PC-3 (cell line): Measurements from ENCODE around the gene ASH1L. TPM values are rescaled to one million over a fixed set of nuclear protein-coding genes. Genes with fewer than 3 reads are reported as not detected.
A peak's percentile ranks its signal among the peaks of the same experiment; 100 is the strongest.

Source experiments
- ATAC-seq: fragments of 200-7000 bp; cut with Tn5 transposase; 2 replicates; pipeline ENCODE4 v1.9.1; 2020; ENCODE audit warnings: mild to moderate bottlenecking, moderate library complexity
- BruUV-seq: library from RNA; stranded (reverse); fragments of 400-500 nt; replicated peaks from 2 replicates; lab custom pipeline; 2021; lab: Mats Ljungman, UMichigan
- CTCF ChIA-PET: fragments of 300-600 bp; sonication (Branson Sonifier 250); formaldehyde crosslinking; loops from one replicate; lab custom pipeline; 2022; ENCODE audit warnings: antibody characterized with exemption; lab: Charles Lee
- POLR2A ChIA-PET: fragments of 300-600 bp; sonication (Branson Sonifier 250); formaldehyde crosslinking; loops from one replicate; lab custom pipeline; 2022; ENCODE audit warnings: antibody characterized with exemption; ENCODE audit not compliant: unreplicated experiment; lab: Charles Lee
- DNase-seq: peaks from one replicate; pipeline ENCODE4 v3.0.0-alpha.2; 2015
- H2AFZ ChIP-seq: fragments of 300-600 bp; sonication (generic); 2 replicates; pipeline ENCODE4 v1.6.0; 2016; ENCODE audit warnings: antibody characterized with exemption, low read length
- H3F3A ChIP-seq: fragments of 300-600 bp; sonication (generic); one replicate; pipeline ENCODE4 v1.6.0; 2017; ENCODE audit warnings: antibody characterized with exemption, low read length, control low read depth, mild to moderate bottlenecking; ENCODE audit not compliant: unreplicated experiment
- H3K27ac ChIP-seq: fragments of 300-600 bp; sonication (generic); 2 replicates; pipeline ENCODE4 v1.5.1; 2016; ENCODE audit warnings: mild to moderate bottlenecking, low read length
- H3K27me3 ChIP-seq: fragments of 300-600 bp; sonication (generic); 2 replicates; pipeline ENCODE4 v1.6.1; 2016; ENCODE audit warnings: low read length, mixed read lengths
- H3K36me3 ChIP-seq: fragments of 300-600 bp; sonication (generic); 2 replicates; pipeline ENCODE4 v1.6.1; 2016; ENCODE audit warnings: low read depth, mixed run types, low read length, mixed read lengths
- H3K4me1 ChIP-seq: fragments of 300-600 bp; sonication (generic); 2 replicates; pipeline ENCODE4 v1.5.1; 2016; ENCODE audit warnings: low read length; ENCODE audit not compliant: insufficient read depth
- H3K4me2 ChIP-seq: fragments of 300-600 bp; sonication (generic); 2 replicates; pipeline ENCODE4 v1.6.0; 2016; ENCODE audit warnings: low read length
- H3K4me3 ChIP-seq: fragments of 300-600 bp; sonication (generic); 2 replicates; pipeline ENCODE4 v1.5.1; 2016; ENCODE audit warnings: mild to moderate bottlenecking, low read length, mixed read lengths
- H3K79me2 ChIP-seq: fragments of 300-600 bp; sonication (generic); 2 replicates; pipeline ENCODE4 v1.6.1; 2017; ENCODE audit warnings: low read length, mixed read lengths
- H3K9ac ChIP-seq: fragments of 300-600 bp; sonication (generic); 2 replicates; pipeline ENCODE4 v1.6.0; 2016; ENCODE audit warnings: mild to moderate bottlenecking, low read length
- H3K9me2 ChIP-seq: fragments of 300-600 bp; sonication (generic); replicated peaks from 2 replicates; pipeline ENCODE4 v1.6.1; 2016; ENCODE audit warnings: mixed run types, low read length, mixed read lengths
- H3K9me3 ChIP-seq: fragments of 300-600 bp; sonication (generic); 2 replicates; pipeline ENCODE4 v1.6.1; 2016; ENCODE audit warnings: low read length, mixed read lengths
- H4K20me1 ChIP-seq: fragments of 300-600 bp; sonication (generic); 2 replicates; pipeline ENCODE4 v1.6.1; 2016; ENCODE audit warnings: low read length, mixed read lengths
- EZH2 ChIP-seq: fragments of 300-600 bp; sonication (generic); IDR thresholded peaks from one replicate; pipeline ENCODE4 v1.6.1; 2017; ENCODE audit warnings: antibody characterized with exemption, mild to moderate bottlenecking, low read length; ENCODE audit not compliant: unreplicated experiment
- EZH2phosphoT487 ChIP-seq: fragments of 300-600 bp; sonication (generic); IDR thresholded peaks from 2 replicates; pipeline ENCODE4 v1.6.1; 2018; ENCODE audit warnings: mild to moderate bottlenecking, antibody characterized with exemption, low read length, borderline replicate concordance
- intact Hi-C: fragments of 100-400 bp; cut with micrococcal nuclease; formaldehyde crosslinking; loops from 2 replicates; pipeline ENCODE4 v1.9.0; 2023
- total RNA-seq: library from RNA; depleted of rRNA; stranded (reverse); fragments of >200 nt; gene quantifications from 2 replicates; pipeline ENCODE4 v1.2.3, GENCODE V29; 2014
- TF ChIP-seq, protein P1 (sequence below): fragments of 300-600 bp; sonication (generic); conservative IDR thresholded peaks from 2 replicates; pipeline ENCODE4 v1.5.1; 2017; ENCODE audit warnings: antibody characterized with exemption, low read depth, mild to moderate bottlenecking, low read length

The ASH1L gene
- total RNA-seq, 1 experiment from 2014 or later: 27.6 TPM

DNA sequence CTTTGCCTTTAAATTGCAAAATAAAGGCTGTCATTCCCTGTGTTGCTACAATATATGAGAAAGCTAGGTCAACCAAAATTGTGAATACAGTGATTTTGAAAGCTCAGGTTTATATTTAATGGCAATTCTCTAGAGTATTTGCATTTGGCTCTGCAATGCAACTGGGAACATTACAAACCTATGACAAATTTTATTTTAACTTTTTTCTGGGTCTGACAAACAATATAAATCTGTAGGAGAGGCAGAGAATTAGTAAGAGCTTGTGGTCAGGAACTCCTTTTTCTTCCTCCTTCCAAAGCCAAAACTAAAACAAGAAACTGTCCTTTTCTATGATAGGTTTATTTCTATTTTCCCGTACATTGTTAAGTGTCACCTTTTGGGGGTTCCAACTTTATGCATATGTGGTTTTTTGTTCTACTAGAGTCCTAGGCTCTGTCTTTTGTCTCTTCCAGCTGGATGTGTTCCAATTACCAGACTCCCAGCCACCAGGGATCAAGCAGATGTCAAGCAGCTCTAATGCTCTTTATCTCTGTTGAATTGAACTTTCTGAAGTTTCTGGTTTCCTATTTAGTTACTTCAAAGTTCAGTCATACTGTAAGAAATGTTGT lies 106.9 kb downstream of the ASH1L start:
- ChIA-PET CTCF (interaction anchor here (0.6 to 1.0 kb wide), 2 partner anchors 49 to 58 kb away, joined by 3 read pairs; no protein-coding TSS in a partner anchor), POLR2A (interaction anchor here (0.6 to 0.7 kb wide), 2 partner anchors 67 to 417 kb away, joined by 3 read pairs; no protein-coding TSS in a partner anchor)
- no peak overlapping the region for H3K9ac ChIP-seq
- H3K9me3 ChIP-seq: no peaks in the 10 kb centered on the region
- no peak overlapping the region for H3K27ac ChIP-seq
- no peak overlapping the region for H3K4me2 ChIP-seq
- no peaks in the 10 kb centered on the region for H3K4me1 ChIP-seq
- intact Hi-C loops: no loop called here
- TF ChIP-seq, protein P1, sequence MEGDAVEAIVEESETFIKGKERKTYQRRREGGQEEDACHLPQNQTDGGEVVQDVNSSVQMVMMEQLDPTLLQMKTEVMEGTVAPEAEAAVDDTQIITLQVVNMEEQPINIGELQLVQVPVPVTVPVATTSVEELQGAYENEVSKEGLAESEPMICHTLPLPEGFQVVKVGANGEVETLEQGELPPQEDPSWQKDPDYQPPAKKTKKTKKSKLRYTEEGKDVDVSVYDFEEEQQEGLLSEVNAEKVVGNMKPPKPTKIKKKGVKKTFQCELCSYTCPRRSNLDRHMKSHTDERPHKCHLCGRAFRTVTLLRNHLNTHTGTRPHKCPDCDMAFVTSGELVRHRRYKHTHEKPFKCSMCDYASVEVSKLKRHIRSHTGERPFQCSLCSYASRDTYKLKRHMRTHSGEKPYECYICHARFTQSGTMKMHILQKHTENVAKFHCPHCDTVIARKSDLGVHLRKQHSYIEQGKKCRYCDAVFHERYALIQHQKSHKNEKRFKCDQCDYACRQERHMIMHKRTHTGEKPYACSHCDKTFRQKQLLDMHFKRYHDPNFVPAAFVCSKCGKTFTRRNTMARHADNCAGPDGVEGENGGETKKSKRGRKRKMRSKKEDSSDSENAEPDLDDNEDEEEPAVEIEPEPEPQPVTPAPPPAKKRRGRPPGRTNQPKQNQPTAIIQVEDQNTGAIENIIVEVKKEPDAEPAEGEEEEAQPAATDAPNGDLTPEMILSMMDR: no peak
- TF ChIP-seq EZH2 (no peak), EZH2phosphoT487 (no peak)
- DNase-seq (no peak), ATAC-seq (peak; percentile 53)
- BruUV-seq: no TSS peak
- H4K20me1 ChIP-seq: no peaks in the 10 kb centered on the region
- H3F3A ChIP-seq: no peaks in the 10 kb centered on the region
- H2AFZ ChIP-seq: no peak overlapping the region
- no peaks in the 10 kb centered on the region for H3K27me3 ChIP-seq
- H3K36me3 ChIP-seq: peaks cover 9% of the 10 kb centered on the region; the same call in 1 of the 2 replicates
- no peak overlapping the region for H3K4me3 ChIP-seq
- H3K79me2 ChIP-seq: no peaks in the 10 kb centered on the region
- H3K9me2 ChIP-seq: no peaks in the 10 kb centered on the region

DNA sequence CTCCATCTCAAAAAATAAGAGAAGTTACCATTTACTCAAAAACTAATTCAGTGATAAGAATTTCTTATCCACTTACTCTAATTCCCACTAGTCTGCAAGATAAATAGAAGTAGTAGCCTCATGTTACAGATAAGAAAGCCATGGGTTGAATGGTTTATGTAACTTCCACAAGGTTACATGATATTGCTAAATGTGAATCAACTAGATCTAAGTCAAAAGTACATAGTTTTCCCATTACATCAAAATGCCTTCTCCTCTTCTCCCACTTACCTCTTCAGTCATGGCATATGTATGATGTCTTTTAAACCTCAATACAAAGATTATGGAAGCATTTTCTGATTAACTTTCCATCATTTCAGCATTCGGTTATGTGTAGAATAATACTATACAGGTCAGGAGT lies 108.5 kb downstream of the ASH1L start:
- no peak for ATAC-seq
- H3K9me3 ChIP-seq: no peaks in the 10 kb centered on the region

More for the DNA sequence above, 108.5 kb downstream of the ASH1L start:
- Histone ChIP-seq H3F3A (no peaks in the 10 kb centered on the region), H3K27me3 (no peaks in the 10 kb centered on the region), H3K4me3 (no peak overlapping the region), H3K9me2 (no peaks in the 10 kb centered on the region), H3K4me1 (no peaks in the 10 kb centered on the region), H3K9ac (no peak overlapping the region), H3K36me3 (peaks cover 14% of the 10 kb centered on the region; the same call in 1 of the 2 replicates), H3K4me2 (no peak overlapping the region), H4K20me1 (no peaks in the 10 kb centered on the region), H3K27ac (no peak overlapping the region), H3K79me2 (no peaks in the 10 kb centered on the region), H2AFZ (no peak overlapping the region)
- TF ChIP-seq, protein P1: no peak
- TF ChIP-seq EZH2phosphoT487: no peak
- TF ChIP-seq EZH2: no peak
- intact Hi-C loops: no loop called here
- ChIA-PET POLR2A (no interaction called here), CTCF (no interaction called here)
- no TSS peak for BruUV-seq
- DNase-seq: no peak
